ENCODE results near the gene TSKU. TPM values are rescaled to one million over a fixed set of nuclear protein-coding genes. Genes with fewer than 3 reads are reported as not detected.

Gene TSKU
- polyA plus RNA-seq, 1 of the 3 experiments (the other 2 are of a cell fraction): 20.7 TPM

DNA sequence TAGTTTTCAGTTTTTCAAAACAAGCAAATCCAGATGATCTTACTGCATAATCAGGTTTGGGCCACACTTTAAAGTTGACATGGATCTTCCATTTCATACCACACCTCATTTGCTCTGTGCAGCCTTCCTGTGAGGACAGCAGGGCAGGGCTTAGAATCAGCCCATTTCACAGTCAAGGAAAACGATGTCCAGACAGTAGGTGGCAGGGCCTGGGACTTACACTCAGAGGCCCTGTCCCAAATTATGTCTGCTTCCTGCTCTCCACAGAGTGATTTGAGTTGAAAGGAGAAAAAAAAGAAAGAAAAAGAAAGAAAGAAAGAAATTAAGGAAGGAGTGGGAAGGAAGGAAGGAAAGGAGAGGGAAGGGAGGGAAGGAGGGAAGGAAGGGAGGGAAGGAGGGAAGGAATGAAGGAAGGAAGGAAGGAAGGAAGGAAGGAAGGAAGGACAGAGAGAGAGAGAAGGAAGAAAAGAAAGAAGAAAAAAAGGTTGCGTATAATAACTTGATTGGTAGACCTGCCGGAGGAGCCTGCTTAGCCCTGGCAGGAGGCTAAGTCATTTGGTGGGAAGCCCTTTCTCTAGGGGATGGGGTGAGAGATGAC, 23.6 kb downstream of the TSKU start:
- H3K36me3 ChIP-seq (replicated peaks in 1 of 2; ENCODE audit: control insufficient read depth in 1 of 2, insufficient read depth in 2 of 2, low read length in 1 of 2): no peaks in the 10 kb centered on the region
- H3K9me2 ChIP-seq: no peaks in the 10 kb centered on the region
- H4K20me1 ChIP-seq (ENCODE audit: insufficient read depth): no peaks in the 10 kb centered on the region
- H3K9me3 ChIP-seq: no peaks in the 10 kb centered on the region
- no peak overlapping the region for H3K9ac ChIP-seq
- WGBS (ENCODE audit: low lambda C conversion rate): 90% methylated on average over 3 of the region's 3 CpGs
- H3F3A ChIP-seq (replicated peaks; ENCODE audit: insufficient read depth): no peaks in the 10 kb centered on the region
- no peak overlapping the region for H3K4me2 ChIP-seq
- no peaks in the 10 kb centered on the region for H3K27me3 ChIP-seq (ENCODE audit: insufficient read depth)
- H3K4me3 ChIP-seq (ENCODE audit: low read depth in 2 of 2, low read length in 1 of 2): no peak overlapping the region
- DNase-seq: no peak
- no peak overlapping the region for H3K27ac ChIP-seq (ENCODE audit: low read depth in 2 of 2, low read length in 1 of 2)
- H3K4me1 ChIP-seq (ENCODE audit: control insufficient read depth in 1 of 2, insufficient read depth in 2 of 2, low read depth in 1 of 2, low read length in 1 of 2): peaks cover 0 to 9% of the 10 kb centered on the region in 2 experiments; a peak in 1 of 4 replicates
- no peak overlapping the region for H2AFZ ChIP-seq (ENCODE audit: low read depth)
- ChIA-PET POLR2A (no interaction called here), CTCF (interaction anchor here (0.6 to 15.9 kb wide), 23 partner anchors 8 to 321 kb away, joined by 3 to 216 read pairs (median 4); no protein-coding TSS in a partner anchor)
- TF ChIP-seq GATA2 (CRISPR knock-in tag; IDR thresholded peaks at IDR 0.05): no peak
- TF ChIP-seq, protein P1, sequence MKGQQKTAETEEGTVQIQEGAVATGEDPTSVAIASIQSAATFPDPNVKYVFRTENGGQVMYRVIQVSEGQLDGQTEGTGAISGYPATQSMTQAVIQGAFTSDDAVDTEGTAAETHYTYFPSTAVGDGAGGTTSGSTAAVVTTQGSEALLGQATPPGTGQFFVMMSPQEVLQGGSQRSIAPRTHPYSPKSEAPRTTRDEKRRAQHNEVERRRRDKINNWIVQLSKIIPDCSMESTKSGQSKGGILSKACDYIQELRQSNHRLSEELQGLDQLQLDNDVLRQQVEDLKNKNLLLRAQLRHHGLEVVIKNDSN (IDR thresholded peaks at IDR 0.05; ENCODE audit: borderline replicate concordance, low read depth): no peak
- TF ChIP-seq, protein P2, sequence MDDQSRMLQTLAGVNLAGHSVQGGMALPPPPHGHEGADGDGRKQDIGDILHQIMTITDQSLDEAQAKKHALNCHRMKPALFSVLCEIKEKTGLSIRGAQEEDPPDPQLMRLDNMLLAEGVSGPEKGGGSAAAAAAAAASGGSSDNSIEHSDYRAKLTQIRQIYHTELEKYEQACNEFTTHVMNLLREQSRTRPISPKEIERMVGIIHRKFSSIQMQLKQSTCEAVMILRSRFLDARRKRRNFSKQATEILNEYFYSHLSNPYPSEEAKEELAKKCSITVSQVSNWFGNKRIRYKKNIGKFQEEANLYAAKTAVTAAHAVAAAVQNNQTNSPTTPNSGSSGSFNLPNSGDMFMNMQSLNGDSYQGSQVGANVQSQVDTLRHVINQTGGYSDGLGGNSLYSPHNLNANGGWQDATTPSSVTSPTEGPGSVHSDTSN (IDR thresholded peaks at IDR 0.05): no peak
- TF ChIP-seq EZH2phosphoT487 (IDR thresholded peaks at IDR 0.05; ENCODE audit: borderline replicate concordance, low read depth): no peak
- TF ChIP-seq FOSL2 (IDR thresholded peaks at IDR 0.05; ENCODE audit: borderline replicate concordance, low read depth): no peak
- TF ChIP-seq RXRA (IDR thresholded peaks at IDR 0.05; ENCODE audit: borderline replicate concordance, low read depth): no peak
- no peak for TF ChIP-seq TEAD4 (IDR thresholded peaks at IDR 0.05; ENCODE audit: borderline replicate concordance, insufficient read depth)
- no peak for TF ChIP-seq FOXJ3 (CRISPR knock-in tag; IDR thresholded peaks at IDR 0.05)
- no peak for TF ChIP-seq EP300 (IDR thresholded peaks at IDR 0.05; ENCODE audit: borderline replicate concordance in 1 of 2, low read depth in 1 of 2, low read length in 1 of 2)
- no peak for TF ChIP-seq ELF1 (IDR thresholded peaks at IDR 0.05)
- no peak for TF ChIP-seq SIN3A (IDR thresholded peaks at IDR 0.05; ENCODE audit: borderline replicate concordance, low read depth, low read length)
- TF ChIP-seq, protein P3, sequence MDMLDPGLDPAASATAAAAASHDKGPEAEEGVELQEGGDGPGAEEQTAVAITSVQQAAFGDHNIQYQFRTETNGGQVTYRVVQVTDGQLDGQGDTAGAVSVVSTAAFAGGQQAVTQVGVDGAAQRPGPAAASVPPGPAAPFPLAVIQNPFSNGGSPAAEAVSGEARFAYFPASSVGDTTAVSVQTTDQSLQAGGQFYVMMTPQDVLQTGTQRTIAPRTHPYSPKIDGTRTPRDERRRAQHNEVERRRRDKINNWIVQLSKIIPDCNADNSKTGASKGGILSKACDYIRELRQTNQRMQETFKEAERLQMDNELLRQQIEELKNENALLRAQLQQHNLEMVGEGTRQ (IDR thresholded peaks at IDR 0.05; ENCODE audit: borderline replicate concordance, low read depth, low read length): no peak
- TF ChIP-seq, protein P4, sequence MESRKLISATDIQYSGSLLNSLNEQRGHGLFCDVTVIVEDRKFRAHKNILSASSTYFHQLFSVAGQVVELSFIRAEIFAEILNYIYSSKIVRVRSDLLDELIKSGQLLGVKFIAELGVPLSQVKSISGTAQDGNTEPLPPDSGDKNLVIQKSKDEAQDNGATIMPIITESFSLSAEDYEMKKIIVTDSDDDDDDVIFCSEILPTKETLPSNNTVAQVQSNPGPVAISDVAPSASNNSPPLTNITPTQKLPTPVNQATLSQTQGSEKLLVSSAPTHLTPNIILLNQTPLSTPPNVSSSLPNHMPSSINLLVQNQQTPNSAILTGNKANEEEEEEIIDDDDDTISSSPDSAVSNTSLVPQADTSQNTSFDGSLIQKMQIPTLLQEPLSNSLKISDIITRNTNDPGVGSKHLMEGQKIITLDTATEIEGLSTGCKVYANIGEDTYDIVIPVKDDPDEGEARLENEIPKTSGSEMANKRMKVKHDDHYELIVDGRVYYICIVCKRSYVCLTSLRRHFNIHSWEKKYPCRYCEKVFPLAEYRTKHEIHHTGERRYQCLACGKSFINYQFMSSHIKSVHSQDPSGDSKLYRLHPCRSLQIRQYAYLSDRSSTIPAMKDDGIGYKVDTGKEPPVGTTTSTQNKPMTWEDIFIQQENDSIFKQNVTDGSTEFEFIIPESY (IDR thresholded peaks at IDR 0.05; ENCODE audit: borderline replicate concordance, low read depth): no peak
- TF ChIP-seq, protein P5, sequence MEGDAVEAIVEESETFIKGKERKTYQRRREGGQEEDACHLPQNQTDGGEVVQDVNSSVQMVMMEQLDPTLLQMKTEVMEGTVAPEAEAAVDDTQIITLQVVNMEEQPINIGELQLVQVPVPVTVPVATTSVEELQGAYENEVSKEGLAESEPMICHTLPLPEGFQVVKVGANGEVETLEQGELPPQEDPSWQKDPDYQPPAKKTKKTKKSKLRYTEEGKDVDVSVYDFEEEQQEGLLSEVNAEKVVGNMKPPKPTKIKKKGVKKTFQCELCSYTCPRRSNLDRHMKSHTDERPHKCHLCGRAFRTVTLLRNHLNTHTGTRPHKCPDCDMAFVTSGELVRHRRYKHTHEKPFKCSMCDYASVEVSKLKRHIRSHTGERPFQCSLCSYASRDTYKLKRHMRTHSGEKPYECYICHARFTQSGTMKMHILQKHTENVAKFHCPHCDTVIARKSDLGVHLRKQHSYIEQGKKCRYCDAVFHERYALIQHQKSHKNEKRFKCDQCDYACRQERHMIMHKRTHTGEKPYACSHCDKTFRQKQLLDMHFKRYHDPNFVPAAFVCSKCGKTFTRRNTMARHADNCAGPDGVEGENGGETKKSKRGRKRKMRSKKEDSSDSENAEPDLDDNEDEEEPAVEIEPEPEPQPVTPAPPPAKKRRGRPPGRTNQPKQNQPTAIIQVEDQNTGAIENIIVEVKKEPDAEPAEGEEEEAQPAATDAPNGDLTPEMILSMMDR (IDR thresholded peaks at IDR 0.05): no peak
- TF ChIP-seq, protein P6, sequence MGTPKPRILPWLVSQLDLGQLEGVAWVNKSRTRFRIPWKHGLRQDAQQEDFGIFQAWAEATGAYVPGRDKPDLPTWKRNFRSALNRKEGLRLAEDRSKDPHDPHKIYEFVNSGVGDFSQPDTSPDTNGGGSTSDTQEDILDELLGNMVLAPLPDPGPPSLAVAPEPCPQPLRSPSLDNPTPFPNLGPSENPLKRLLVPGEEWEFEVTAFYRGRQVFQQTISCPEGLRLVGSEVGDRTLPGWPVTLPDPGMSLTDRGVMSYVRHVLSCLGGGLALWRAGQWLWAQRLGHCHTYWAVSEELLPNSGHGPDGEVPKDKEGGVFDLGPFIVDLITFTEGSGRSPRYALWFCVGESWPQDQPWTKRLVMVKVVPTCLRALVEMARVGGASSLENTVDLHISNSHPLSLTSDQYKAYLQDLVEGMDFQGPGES (IDR thresholded peaks at IDR 0.05; ENCODE audit: low read depth, low read length): no peak
- TF ChIP-seq RCOR1 (IDR thresholded peaks at IDR 0.05; ENCODE audit: low read length): no peak
- TF ChIP-seq JUND (IDR thresholded peaks at IDR 0.05): no peak
- TF ChIP-seq MXI1 (IDR thresholded peaks at IDR 0.05; ENCODE audit: low read depth, low read length): no peak
- H3K79me2 ChIP-seq (ENCODE audit: insufficient read depth): no peaks in the 10 kb centered on the region

All from SK-N-SH (cell line).